Body of pancreas (tissue), 4 donors: Measurements from ENCODE around the gene PPM1N. TPM values are rescaled to one million over a fixed set of nuclear protein-coding genes. Genes with fewer than 3 reads are reported as not detected.

Experiments
- ATAC-seq: fragments of 150-250 bp; one replicate; pipeline ENCODE4 v1.9.1; 2016
- DNase-seq, 4 donors: peaks; one replicate each; pipeline ENCODE4 v3.0.0-alpha.2; 2019
- H3K27ac ChIP-seq, 4 donors: fragments of 200-600 bp; sonication (generic); 1 replicate in 3 of 4; 2 replicates in 1 of 4; pipeline versions ENCODE4 v1.5.1 to v1.6.1; 2016 to 2019; ENCODE audit warnings: mild to moderate bottlenecking in 1 of 4, mixed read lengths in 1 of 4, moderate library complexity in 1 of 4
- H3K27me3 ChIP-seq, 2 donors: fragments of 200-600 bp; sonication (generic); one replicate each; pipeline ENCODE4 v1.6.0; 2016; ENCODE audit warnings: mild to moderate bottlenecking in 1 of 2
- H3K36me3 ChIP-seq, 2 donors: fragments of 200-600 bp; sonication (generic); replicated peaks in 1 of 2; 2 replicates each; pipeline ENCODE4 v1.5.1; 2016; ENCODE audit warnings: low read depth in 2 of 2; ENCODE audit not compliant: insufficient read depth in 1 of 2
- H3K4me1 ChIP-seq: fragments of 200-600 bp; sonication (generic); one replicate; pipeline ENCODE4 v1.6.0; 2016
- H3K4me3 ChIP-seq, 2 donors: fragments of 200-600 bp; sonication (generic); 1 replicate in 1 of 2; 2 replicates in 1 of 2; pipeline ENCODE4 v1.5.1; 2016 to 2019
- H3K9me3 ChIP-seq, 3 donors: fragments of 200-600 bp; sonication (generic); 1 replicate in 2 of 3; 2 replicates in 1 of 3; pipeline ENCODE4 v1.5.1; 2016
- CTCF ChIP-seq, 7 experiments: fragments of 450-650 bp in 4 of 7; fragments of 200-600 bp in 3 of 7; sonication (generic) in 3 of 7; IDR thresholded peaks; one replicate each; pipeline ENCODE4 v1.5.1; 2016 to 2019; ENCODE audit warnings: antibody characterized with exemption in 7 of 7
- POLR2A ChIP-seq, 3 donors: fragments of 450-650 bp; IDR thresholded peaks; one replicate each; pipeline ENCODE4 v1.6.1; 2016; ENCODE audit warnings: antibody characterized with exemption in 3 of 3, mild to moderate bottlenecking in 2 of 3
- WGBS, 2 donors: methylation state at CpG; one replicate each; pipeline ENCODE4 v1.1.5; 2017; 5-methylcytosine and 5-hydroxymethylcytosine counted together
- intact Hi-C: fragments of 100-400 bp; cut with DNase I; formaldehyde crosslinking; loops from one replicate; pipeline ENCODE4 v1.15.1; 2023
- total RNA-seq, 2 donors: library from RNA; depleted of rRNA; stranded (reverse); fragments of >200 nt; gene quantifications; one replicate each; pipeline ENCODE4 v1.1.0, GENCODE V29; 2016

Gene PPM1N
- total RNA-seq, 2 donors from 2014 or later: not detected

- peak; percentile 99 to 100 (median 99) for DNase-seq
- Histone ChIP-seq H3K36me3 (no peaks in the 10 kb centered on the region), H3K9me3 (no peaks in the 10 kb centered on the region), H3K4me1 (peaks cover 4% of the 10 kb centered on the region), H3K4me3 (peak overlapping the region; percentile 42 to 53), H3K27ac (peak overlapping the region; percentile 48 to 86 (median 70)), H3K27me3 (no peaks in the 10 kb centered on the region)
- intact Hi-C loops: no loop called here
- TF ChIP-seq CTCF (IDR thresholded peaks at IDR 0.05) (peak; percentile 71 to 95 (median 80)), POLR2A (IDR thresholded peaks at IDR 0.05) (no peak)
- peak; percentile 99 for ATAC-seq
- WGBS, 2 donors: 1% methylated on average over 18 to 35 of the region's 35 CpGs
These were observed 12.8 kb upstream of the PPM1N start for GRCh38 chr19:45485305-45486077.

DNA sequence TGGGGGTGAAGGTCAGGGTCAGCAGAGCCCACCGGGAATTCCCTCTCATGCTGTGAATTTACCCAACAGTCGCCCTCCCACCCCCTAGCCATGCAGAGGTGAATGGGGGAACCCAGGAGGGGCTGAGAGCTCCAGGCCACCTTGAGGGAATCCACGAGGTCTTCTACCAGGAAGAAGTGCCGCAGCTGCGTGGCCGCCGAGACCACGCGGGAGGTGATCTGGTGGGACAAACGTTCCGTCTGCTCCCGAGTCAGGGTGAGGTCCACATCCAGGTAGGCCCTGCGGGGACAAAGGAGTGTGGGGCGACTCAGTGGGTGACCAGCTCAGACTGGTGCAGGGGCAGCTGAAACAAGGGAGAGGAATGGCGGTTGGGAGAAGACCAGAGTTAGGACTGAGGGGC, 9.5 kb upstream of the PPM1N start:
- Histone ChIP-seq H3K36me3 (no peaks in the 10 kb centered on the region), H3K9me3 (no peaks in the 10 kb centered on the region), H3K4me1 (peaks cover 9% of the 10 kb centered on the region), H3K4me3 (no peak overlapping the region), H3K27ac (no peak overlapping the region), H3K27me3 (no peaks in the 10 kb centered on the region)
- TF ChIP-seq CTCF (IDR thresholded peaks at IDR 0.05) (no peak), POLR2A (IDR thresholded peaks at IDR 0.05) (no peak)
- no peak for DNase-seq
- WGBS, 2 donors: 69 to 70% methylated on average over 14 to 15 of the region's 15 CpGs
- no peak for ATAC-seq
- intact Hi-C loops: no loop called here

DNA sequence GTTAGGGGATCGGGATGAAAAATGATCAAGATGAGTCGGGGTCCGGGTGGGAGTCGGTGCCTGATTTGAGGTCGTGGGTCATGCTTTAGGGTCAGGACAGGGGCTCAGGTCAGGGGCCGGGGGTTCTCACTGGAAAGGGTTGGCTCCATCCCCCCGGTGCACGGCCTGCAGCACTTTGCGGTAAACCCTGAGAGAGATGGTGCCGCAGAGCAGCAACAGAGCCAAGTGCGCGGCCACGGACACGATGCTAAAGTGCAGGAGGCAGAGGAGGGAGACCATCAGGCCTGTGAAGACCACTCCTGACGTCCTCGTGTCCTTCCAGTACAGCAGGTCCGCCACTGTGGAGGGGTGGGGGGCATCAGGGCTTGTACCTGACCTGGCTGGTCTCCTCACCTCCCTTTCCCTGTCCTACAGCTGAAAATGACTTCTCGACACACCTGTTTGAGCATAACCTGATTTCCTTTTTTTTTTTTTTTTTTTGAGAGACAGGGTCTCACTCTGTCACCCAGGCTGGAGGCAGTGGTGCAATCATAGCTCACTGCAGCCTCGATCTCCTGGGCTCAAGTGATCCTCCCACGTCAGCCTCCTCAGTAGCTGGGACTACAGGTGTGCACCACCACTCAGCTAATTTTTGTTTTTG, 8.9 kb upstream of the PPM1N start:
- no peaks in the 10 kb centered on the region for H3K36me3 ChIP-seq
- WGBS, 2 donors: 74 to 78% methylated on average over 18 to 20 of the region's 20 CpGs
- intact Hi-C loops: no loop called here
- no peak overlapping the region for H3K4me3 ChIP-seq
- no peak for DNase-seq
- H3K4me1 ChIP-seq: peaks cover 9% of the 10 kb centered on the region
- no peaks in the 10 kb centered on the region for H3K9me3 ChIP-seq
- TF ChIP-seq POLR2A (IDR thresholded peaks at IDR 0.05) (no peak), CTCF (IDR thresholded peaks at IDR 0.05) (no peak)
- ATAC-seq: no peak
- no peak overlapping the region for H3K27ac ChIP-seq
- no peaks in the 10 kb centered on the region for H3K27me3 ChIP-seq

GRCh38 chr19:45492137-45492626, 6.1 kb upstream of the PPM1N start:
- no peaks in the 10 kb centered on the region for H3K36me3 ChIP-seq
- ATAC-seq: no peak
- intact Hi-C loops: no loop called here
- H3K27me3 ChIP-seq: no peaks in the 10 kb centered on the region
- H3K9me3 ChIP-seq: no peaks in the 10 kb centered on the region
- WGBS, 2 donors: 76 to 82% methylated on average over 5 of the region's 5 CpGs
- no peak overlapping the region for H3K27ac ChIP-seq
- DNase-seq: no peak
- TF ChIP-seq CTCF (IDR thresholded peaks at IDR 0.05) (no peak), POLR2A (IDR thresholded peaks at IDR 0.05) (no peak)
- H3K4me3 ChIP-seq: no peak overlapping the region
- peaks cover 16% of the 10 kb centered on the region for H3K4me1 ChIP-seq
